Upper lobe of left lung (tissue), 4 donors: ENCODE data around the gene ADISSP.

Experiments used
- CTCF ChIP-seq, 6 experiments: fragments of 450-650 bp in 4 of 6; fragments of 200-600 bp in 2 of 6; sonication (generic) in 2 of 6; IDR thresholded peaks; one replicate each; pipeline ENCODE4 v1.5.1; 2016 to 2019; ENCODE audit warnings: antibody characterized with exemption in 6 of 6
- POLR2A ChIP-seq, 4 donors: fragments of 450-650 bp; IDR thresholded peaks; one replicate each; pipeline ENCODE4 v1.5.1; 2016 to 2017; ENCODE audit warnings: antibody characterized with exemption in 4 of 4, mild to moderate bottlenecking in 2 of 4

GRCh38 chr20:3764659-3765058 lies 2.9 kb downstream of the ADISSP start:
- no peak for TF ChIP-seq POLR2A (IDR thresholded peaks at IDR 0.05)
- TF ChIP-seq CTCF (IDR thresholded peaks at IDR 0.05), result no peak
